GM21717 (cell line): ENCODE measurements around the gene KRT3.

ENCODE experiments used
- ATAC-seq: cut with Tn5 transposase; IDR thresholded peaks from one replicate; pipeline ENCODE4 v1.9.1; 2021; ENCODE audit warnings: mild to moderate bottlenecking, moderate library complexity; ENCODE audit not compliant: unreplicated experiment

KRT3 gene

GRCh38 chr12:52815161-52815560 is 19.2 kb upstream of the KRT3 start:
- ATAC-seq, result no peak

DNA sequence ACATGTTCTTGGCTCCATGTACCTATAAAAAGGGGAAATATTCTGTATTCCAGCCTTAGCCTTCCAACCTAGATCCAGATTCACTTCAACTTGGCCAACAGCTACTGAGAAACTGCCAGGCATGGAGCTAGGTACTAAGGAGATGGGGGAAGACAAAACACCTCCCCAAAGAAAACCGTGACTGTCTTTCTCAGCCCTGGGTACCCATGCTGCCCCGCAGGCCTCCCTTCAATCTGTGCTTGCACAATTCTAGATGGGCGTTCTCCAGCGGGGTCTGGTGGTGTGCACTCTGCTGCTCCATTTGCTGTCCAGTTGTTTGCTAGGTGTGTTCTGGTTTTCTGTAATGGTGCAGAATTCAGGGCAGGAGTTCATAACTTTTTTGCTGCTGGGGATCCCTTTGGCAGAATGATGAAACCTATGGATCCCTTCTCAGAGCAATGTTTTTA is 18.8 kb upstream of the KRT3 start:
- ATAC-seq, result no peak

DNA sequence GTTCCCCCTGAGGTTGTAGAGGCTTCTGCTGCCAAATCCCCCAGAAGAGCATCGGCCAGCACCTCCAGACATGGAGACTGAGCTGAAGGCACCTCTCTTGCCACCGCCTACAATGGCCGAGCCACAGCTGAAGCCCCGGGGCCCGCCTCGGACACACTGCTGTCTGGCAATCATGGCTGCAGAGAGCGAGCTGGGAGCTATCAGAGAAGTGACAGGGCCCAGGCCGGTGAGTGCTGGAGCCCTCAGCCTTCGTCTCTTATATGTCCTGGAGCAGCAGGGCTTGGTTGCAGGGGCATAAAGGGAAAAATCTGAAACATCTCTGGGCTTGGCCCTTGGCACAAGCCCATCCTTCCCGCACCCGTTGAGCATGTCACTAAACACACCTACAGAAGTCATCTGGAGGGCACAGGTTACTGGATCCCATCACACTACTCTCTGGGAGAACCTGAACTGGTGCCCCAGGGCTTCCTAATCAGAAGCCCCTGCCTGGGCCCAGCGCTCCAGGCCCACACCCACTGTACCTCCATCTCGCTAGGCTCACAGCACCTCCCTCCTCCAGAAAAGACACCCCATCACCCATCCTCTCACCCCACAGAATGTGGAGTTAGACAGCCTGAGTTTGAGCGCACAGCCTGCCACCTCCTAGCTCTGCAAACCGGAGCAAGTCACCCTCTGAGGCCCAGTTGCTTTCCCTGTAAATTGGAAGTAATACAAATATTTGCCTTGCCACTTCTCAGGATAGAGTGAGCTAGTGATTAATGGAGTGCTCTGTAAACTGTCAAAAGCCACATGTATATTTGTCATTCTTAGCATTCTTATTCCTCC is 18.2 kb upstream of the KRT3 start, which contains the start of gene KRT4:
Gene KRT4, minus strand, starts transcription at position 232 of the 825 bp plus-strand sequence. Its CDS starts 58 bp downstream, at position 174.
- no peak for ATAC-seq

- ATAC-seq, result no peak
These were observed 17.4 kb upstream of the KRT3 start for GRCh38 chr12:52813203-52813819.

- no peak for ATAC-seq
These were observed 16.8 kb upstream of the KRT3 start for GRCh38 chr12:52812749-52813148.

DNA sequence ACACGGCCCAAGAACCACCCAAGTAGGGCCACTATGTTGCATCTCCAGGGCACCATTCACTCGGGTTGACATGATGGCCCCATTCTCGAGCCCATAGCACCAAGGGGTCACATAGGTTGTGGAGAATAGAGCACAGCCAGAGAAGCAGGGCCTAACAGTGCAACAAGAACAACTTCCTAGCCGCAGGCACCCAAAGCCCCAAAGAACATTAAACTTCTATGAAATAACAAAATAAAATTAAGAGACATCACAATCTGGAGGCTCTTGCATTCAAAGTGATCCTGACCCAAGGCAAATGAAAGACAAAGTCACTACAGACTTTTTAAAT is 16.1 kb upstream of the KRT3 start:
- ATAC-seq, result no peak

DNA sequence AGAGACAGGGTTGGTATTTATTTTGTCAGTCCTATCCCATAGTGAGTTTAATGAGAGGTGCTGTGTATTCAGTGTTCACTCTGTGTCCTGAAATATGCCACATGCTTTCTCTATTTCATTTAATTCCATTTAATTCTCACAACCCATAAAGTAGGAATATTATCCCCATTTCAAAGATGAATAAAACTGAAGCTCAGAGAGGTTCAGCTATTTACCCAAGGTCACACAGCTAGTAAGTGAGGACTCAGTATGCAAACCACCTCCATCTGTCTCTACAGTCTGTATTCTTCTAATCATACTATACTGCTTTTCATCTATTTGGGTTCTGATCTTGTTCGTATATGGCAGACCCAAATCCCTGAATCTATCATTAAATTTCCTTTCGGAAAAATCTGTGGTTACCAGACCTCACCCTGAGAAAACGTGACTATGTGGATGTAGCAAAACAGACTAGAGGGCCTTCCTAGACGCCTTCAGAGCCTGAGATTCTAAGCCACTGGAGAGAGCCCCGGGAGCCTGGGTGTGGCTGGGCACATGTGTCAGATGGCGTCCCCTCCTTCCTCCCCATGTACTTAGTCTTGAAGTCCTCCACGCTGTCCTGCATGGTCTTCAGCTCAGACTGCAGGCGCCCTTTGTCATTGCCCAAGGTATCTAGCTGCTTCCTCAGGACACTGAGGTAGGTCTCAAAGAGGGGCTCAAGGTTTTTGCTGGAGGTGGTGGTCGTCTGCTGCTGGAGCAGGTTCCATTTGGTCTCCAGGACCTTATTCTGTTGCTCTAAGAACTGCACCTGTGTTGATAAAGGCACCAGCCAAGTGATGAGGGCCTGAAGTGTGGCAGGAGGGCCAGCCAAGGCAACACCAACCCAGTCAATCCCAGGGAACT is 15.5 kb upstream of the KRT3 start:
- ATAC-seq, result no peak

DNA sequence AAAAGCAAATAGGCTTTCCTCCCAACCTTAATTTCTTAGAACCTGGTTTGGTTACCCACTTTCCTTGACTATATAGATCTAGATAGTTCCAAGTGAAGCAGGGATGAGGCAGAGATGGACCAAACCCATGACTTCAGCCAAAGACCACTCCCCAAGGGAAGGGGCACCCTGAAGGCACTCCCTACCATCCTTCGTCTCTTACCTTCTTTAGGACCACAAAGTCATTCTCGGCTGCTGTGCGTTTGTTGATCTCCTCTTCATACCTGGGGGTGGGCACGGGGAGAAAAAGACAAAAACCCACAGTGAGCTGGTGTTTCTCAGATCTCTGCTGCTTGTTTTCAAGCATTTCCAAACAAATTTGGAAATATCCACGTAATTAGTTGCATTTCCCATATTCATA is 14.6 kb upstream of the KRT3 start:
- no peak for ATAC-seq

- no peak for ATAC-seq
These were observed 13.2 kb upstream of the KRT3 start for GRCh38 chr12:52809166-52809565.

DNA sequence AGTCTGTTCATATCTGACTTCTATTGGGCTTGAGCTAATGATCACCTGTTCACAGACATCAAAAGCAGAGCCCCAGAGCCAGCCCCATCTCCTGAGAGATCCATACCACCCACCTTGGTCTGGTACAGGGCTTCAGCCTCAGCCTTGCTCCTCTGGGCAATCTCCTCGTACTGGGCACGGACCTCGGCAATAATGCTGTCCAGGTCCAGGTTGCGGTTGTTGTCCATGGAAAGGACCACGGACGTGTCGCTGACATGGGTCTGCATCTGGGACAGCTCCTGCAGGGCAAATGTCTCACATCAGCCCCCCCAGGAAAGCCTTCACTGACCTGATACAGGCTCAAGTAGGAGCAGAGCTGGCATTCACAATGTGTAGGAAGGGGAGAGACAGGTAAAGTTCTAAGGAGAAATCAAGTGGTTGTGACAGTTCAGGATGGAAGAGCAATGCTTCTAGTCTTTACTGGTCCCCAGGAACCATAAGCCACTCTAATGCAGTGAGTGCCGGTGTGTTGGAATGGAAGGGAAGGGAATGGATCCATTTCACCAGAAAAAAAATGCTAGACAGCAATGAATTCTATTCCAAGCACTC is 12.8 kb upstream of the KRT3 start:
- no peak for ATAC-seq

GRCh38 chr12:52807544-52808470 is 11.9 kb upstream of the KRT3 start:
- ATAC-seq, result no peak

DNA sequence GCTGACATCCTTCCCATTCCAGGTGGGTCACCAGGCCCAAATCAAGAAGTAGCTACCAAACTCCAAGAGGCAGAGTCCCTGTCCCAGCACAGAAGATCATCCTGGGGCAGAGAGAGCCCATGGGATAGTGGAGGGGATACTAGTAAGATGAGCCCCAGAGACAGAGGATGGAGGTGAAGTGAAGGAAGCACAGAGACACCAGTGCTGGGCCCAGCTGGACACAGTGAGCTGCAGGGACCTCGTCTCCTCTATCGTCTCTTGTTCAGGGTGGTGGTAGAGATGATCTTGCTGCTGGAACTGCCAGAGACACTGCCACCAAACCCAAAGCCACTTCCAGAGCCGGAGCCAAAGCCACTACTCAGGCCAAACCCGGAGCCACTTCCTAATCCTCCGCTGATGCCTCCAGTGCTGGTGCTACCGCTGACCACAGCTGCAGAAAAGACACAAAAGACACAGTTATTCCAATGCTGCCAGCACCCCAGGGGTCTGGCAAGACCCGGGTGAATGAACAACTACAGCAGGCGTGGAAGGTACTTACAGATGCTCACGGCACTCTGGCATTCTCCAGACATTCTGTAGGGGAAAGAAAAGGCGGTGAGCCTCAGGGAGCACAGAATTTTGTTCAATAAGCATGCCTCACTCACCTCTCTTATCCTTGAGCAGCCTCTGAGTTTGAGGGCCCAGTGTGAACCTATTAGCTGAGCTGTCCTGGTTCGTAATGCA is 11.1 kb upstream of the KRT3 start:
- no peak for ATAC-seq

DNA sequence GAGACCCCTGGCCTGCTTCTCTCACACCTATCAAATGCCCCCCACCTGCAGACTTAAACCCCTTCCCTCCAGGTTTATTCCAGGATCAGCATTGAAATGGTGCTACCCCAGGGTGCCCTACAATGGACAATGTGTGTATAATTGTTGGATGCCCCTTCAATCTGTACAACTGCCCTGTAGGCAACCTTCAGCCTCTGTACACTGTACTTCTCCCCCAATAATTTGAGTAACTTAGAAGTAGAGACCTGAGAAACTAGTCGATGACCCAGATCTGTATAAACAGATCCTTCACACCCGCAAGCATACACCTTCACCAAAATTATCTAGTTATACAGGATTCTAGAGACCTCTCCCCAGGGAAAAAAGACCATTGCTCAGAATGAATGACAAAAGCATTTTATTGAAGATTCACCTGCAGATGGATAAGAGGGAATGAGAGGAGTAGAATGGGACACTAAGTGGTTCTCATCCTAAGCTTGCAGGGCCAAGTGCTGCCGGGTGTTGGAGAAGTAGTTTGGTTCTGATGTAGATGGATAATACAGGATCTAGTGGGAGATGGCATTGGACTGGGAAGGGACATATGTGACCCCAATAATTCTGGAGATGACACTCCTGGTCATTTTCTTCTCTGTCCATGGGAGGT is 10.4 kb upstream of the KRT3 start:
- no peak for ATAC-seq

DNA sequence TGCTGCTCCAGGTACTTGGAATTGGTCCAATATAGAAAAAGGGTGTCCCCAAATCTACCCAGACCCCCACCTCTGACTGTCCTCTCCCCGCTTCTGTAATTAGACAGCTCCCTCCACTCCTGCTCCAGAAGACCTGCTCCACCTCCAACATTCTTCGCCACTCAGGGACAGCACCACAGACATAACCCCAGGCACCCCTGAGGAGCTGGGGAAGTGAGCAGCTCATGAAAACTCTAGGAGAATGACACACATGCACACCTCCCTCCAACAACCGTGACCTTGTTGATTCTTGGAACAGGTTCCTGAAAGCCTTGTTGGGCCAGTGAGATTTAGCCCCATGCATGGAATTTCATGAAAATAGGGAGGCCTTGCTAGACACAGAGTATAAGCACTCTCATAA is 9.8 kb upstream of the KRT3 start:
- no peak for ATAC-seq

DNA sequence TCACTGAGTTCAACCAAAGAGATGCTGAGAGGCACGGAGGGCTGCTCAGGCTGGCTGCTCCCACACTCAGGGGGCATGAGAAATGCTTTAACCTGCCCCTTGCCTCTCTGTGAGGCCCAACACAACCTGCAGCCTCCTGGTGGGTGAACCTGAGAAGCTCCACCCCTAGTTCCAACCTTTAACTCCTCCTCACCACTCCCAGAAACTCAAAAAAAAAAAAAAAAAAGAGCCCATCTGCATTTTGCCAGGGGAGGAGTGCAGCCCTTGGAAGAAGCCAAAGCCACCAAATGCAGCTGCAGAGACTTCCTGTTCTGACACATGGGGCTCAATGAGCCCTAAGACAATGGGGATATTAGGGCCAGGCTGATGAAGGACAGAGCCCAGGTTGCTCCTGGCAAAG is 9.1 kb upstream of the KRT3 start:
- no peak for ATAC-seq

DNA sequence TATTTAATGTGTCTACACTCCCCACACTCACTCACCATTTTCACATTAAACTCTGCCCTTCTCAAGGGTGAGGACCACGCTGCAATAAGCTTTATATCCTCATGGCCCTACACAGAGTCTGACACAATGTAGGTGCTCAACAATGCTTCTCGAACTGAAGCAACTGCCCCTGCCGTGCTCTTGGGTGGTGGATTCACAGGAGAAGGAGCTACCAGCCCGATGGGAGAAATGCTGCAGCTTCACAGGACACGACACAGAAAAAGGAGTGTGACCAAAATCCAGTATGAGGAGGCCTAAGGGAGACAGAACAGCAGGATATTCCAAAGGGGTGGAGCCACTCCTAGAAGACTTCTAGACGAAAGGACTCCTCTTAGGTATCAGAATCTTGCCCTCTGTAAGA is 6.5 kb upstream of the KRT3 start:
- no peak for ATAC-seq

- ATAC-seq, result no peak
These were observed 5.9 kb upstream of the KRT3 start for GRCh38 chr12:52801773-52802172.

DNA sequence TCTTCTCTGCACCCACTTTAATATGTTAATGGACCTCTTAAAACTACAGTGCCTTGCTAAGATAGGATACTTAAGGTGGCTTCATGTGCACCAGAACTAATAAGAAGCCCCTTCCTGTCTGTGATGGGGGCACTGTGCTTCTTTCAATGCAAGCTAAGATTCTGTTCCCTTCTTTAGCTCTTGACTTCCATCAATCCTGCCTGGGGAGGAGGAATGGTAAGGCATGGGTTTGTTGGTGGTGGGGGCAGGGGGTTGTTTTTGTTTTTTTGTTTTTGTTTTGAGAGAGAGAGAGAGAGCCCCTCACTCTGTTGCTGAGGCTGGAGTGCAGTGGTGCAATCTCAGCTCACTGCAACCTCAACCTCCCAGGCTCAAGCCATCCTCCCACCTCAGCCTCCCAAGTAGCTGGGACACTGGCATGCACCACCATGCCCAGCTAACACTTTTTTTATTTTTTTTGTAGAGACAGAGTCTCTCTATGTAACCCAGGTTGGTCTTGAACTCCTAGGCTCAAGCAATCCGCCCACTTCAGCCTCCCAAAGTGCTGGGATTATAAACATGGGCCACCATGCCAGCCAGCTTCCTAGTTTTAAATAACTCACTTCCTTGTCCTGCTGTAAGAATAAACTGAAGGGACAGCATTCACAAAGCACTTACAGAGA is 4.5 kb upstream of the KRT3 start:
- ATAC-seq, result no peak
